Astrocyte (in vitro differentiated cells and primary cell): Measurements from ENCODE around the gene LRRC53. TPM values are rescaled to one million over a fixed set of nuclear protein-coding genes. Genes with fewer than 3 reads are reported as not detected.

ENCODE experiments used
- DNase-seq: peaks from one replicate; pipeline ENCODE4 v3.0.0-alpha.2; 2010; ENCODE audit warnings: low read depth
- FAIRE-seq: peaks from 2 replicates; lab custom pipeline; 2011; peaks lifted over from hg19 to GRCh38; lab: Jason Lieb, UNC
- H2AFZ ChIP-seq: 2 replicates; pipeline ENCODE4 v1.6.0; 2012; ENCODE audit warnings: low read depth, low read length, inconsistent platforms
- H3K27ac ChIP-seq: 2 replicates; pipeline ENCODE4 v1.5.1; 2011; ENCODE audit warnings: low read depth, low read length, inconsistent platforms
- H3K27me3 ChIP-seq: 2 replicates; pipeline ENCODE4 v1.6.0; 2011; ENCODE audit warnings: low read length, inconsistent platforms; ENCODE audit not compliant: insufficient read depth
- H3K36me3 ChIP-seq: 2 replicates; pipeline ENCODE4 v1.5.1; 2011; ENCODE audit warnings: low read length, inconsistent platforms; ENCODE audit not compliant: insufficient read depth
- H3K4me1 ChIP-seq: 2 replicates; pipeline ENCODE4 v1.5.1; 2011; ENCODE audit warnings: low read length, inconsistent platforms; ENCODE audit not compliant: insufficient read depth
- H3K4me2 ChIP-seq: 2 replicates; pipeline ENCODE4 v1.6.0; 2012; ENCODE audit warnings: low read length, inconsistent platforms
- H3K4me3 ChIP-seq: 2 replicates; pipeline ENCODE4 v1.5.1; 2011; ENCODE audit warnings: low read depth, mild to moderate bottlenecking, low read length, inconsistent platforms; ENCODE audit not compliant: insufficient read depth
- H3K79me2 ChIP-seq: 2 replicates; pipeline ENCODE4 v1.6.0; 2012; ENCODE audit warnings: mild to moderate bottlenecking, low read length, inconsistent platforms; ENCODE audit not compliant: insufficient read depth
- H3K9ac ChIP-seq: 2 replicates; pipeline ENCODE4 v1.6.0; 2012; ENCODE audit warnings: mild to moderate bottlenecking, low read length, inconsistent platforms
- H3K9me3 ChIP-seq: 2 replicates; pipeline ENCODE4 v1.5.1; 2012; ENCODE audit warnings: low read depth, mild to moderate bottlenecking, low read length, inconsistent platforms; ENCODE audit not compliant: insufficient read depth
- H4K20me1 ChIP-seq: 2 replicates; pipeline ENCODE4 v1.6.0; 2012; ENCODE audit warnings: low read length, inconsistent platforms; ENCODE audit not compliant: insufficient read depth
- H3K27ac Mint-ChIP-seq: one replicate; pipeline ENCODE4 v1.8.0; 2021; ENCODE audit warnings: mild to moderate bottlenecking, mixed read lengths; ENCODE audit not compliant: unreplicated experiment
- H3K27me3 Mint-ChIP-seq: one replicate; pipeline ENCODE4 v1.8.0; 2021; ENCODE audit warnings: low read depth, mixed read lengths; ENCODE audit not compliant: unreplicated experiment
- H3K36me3 Mint-ChIP-seq: one replicate; pipeline ENCODE4 v1.8.0; 2021; ENCODE audit warnings: low read depth, mixed read lengths; ENCODE audit not compliant: unreplicated experiment
- H3K4me1 Mint-ChIP-seq: one replicate; pipeline ENCODE4 v1.8.0; 2021; ENCODE audit warnings: low read depth, mixed read lengths; ENCODE audit not compliant: unreplicated experiment
- H3K4me3 Mint-ChIP-seq: one replicate; pipeline ENCODE4 v1.8.0; 2021; ENCODE audit warnings: mild to moderate bottlenecking, moderate library complexity, mixed read lengths; ENCODE audit not compliant: unreplicated experiment
- H3K9me3 Mint-ChIP-seq: one replicate; pipeline ENCODE4 v1.8.0; 2021; ENCODE audit warnings: mild to moderate bottlenecking, mixed read lengths; ENCODE audit not compliant: unreplicated experiment
- EZH2 ChIP-seq: IDR thresholded peaks from 2 replicates; pipeline ENCODE4 v1.6.1; 2012; ENCODE audit warnings: mild to moderate bottlenecking, low read length, inconsistent platforms; ENCODE audit not compliant: insufficient read depth
- total RNA-seq: library from RNA; stranded (reverse); gene quantifications from 2 replicates; pipeline ENCODE4 v1.2.1, GENCODE V29; 2021
- TF ChIP-seq, protein P1 (sequence below): IDR thresholded peaks from 2 replicates; pipeline ENCODE4 v1.5.1; 2011; ENCODE audit warnings: low read depth, mild to moderate bottlenecking, inconsistent platforms, low read length, moderate library complexity; ENCODE audit not compliant: insufficient read depth

LRRC53 gene
- total RNA-seq, 1 donor from 2014 or later = not detected

DNA sequence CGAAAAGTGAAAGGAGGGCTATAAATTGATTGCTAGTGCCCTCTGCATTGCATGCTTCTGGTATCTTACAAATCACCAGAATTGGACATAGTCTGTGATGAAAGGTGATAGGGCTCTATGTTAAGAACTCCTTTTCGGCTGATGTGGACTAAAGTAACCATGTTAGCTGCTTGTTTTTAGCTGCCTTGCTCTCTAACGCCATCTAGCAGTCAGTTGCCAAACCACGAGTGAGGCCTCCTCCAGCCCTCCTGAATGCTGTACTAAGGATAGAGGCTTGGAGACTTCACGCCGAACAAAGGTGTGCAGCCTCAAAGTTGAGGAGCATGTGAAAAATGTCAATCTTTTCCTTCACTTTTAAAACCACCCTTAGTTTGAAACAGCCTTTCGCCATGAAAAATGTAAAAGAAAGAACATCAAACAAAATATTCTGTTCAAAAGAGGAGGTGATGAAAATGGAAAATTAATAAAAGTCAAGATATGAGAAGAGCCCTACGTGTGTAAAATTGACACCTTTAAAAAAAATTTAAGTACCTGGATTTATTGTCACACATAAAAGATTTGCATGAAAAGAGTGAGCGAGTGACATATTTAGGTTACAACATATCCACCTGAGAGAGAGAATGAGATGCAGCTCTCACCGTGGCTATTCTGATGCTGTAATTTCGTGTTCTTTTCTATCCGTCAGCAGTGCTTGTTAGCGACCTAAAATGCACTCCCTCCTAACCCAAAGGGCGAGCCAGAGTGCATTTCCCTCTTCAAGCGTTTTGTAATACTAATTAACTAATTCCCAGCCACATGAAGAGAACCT is 8.1 kb downstream of the LRRC53 start:
- no peaks in the 10 kb centered on the region for H3K79me2 ChIP-seq
- H3K4me2 ChIP-seq = peak overlapping the region; percentile 7
- no peaks in the 10 kb centered on the region for H3K27me3 Mint-ChIP-seq
- no peak overlapping the region for H3K4me3 ChIP-seq
- peak; percentile 62 for FAIRE-seq
- peaks cover 4% of the 10 kb centered on the region for H3K27me3 ChIP-seq
- no peaks in the 10 kb centered on the region for H3K9me3 Mint-ChIP-seq
- H3K27ac Mint-ChIP-seq = no peak overlapping the region
- H3K27ac ChIP-seq = no peak overlapping the region
- no peaks in the 10 kb centered on the region for H3K4me1 ChIP-seq
- no peaks in the 10 kb centered on the region for H3K4me1 Mint-ChIP-seq
- no peak for DNase-seq
- H3K4me3 Mint-ChIP-seq = no peak overlapping the region
- no peaks in the 10 kb centered on the region for H4K20me1 ChIP-seq
- H3K36me3 Mint-ChIP-seq = no peaks in the 10 kb centered on the region
- no peak for TF ChIP-seq EZH2
- TF ChIP-seq, protein P1, sequence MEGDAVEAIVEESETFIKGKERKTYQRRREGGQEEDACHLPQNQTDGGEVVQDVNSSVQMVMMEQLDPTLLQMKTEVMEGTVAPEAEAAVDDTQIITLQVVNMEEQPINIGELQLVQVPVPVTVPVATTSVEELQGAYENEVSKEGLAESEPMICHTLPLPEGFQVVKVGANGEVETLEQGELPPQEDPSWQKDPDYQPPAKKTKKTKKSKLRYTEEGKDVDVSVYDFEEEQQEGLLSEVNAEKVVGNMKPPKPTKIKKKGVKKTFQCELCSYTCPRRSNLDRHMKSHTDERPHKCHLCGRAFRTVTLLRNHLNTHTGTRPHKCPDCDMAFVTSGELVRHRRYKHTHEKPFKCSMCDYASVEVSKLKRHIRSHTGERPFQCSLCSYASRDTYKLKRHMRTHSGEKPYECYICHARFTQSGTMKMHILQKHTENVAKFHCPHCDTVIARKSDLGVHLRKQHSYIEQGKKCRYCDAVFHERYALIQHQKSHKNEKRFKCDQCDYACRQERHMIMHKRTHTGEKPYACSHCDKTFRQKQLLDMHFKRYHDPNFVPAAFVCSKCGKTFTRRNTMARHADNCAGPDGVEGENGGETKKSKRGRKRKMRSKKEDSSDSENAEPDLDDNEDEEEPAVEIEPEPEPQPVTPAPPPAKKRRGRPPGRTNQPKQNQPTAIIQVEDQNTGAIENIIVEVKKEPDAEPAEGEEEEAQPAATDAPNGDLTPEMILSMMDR = peak; percentile 88
- no peaks in the 10 kb centered on the region for H3K36me3 ChIP-seq
- H3K9ac ChIP-seq = no peak overlapping the region
- H2AFZ ChIP-seq = no peak overlapping the region
- H3K9me3 ChIP-seq = no peaks in the 10 kb centered on the region

DNA sequence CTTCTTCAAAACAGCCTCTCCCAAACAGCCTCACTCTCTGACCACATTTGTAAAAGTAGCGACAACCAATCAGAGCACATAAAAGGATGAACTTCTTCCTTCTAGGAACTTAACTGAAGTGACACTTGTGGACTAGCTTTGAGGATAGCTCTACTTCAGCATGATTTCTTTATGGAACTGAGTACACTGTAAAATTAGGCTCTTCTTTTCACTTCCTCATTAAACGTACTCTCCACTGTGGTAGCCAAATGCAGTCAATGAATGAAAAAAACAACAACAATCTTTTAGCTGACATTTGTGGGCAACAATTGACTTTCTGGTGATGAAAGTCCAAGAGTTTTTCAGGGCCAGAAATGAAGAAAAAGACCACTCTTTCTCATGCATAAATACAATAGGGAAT is 9.6 kb downstream of the LRRC53 start:
- Mint-ChIP-seq H3K4me1 (no peaks in the 10 kb centered on the region), H3K27me3 (no peaks in the 10 kb centered on the region), H3K9me3 (no peaks in the 10 kb centered on the region), H3K4me3 (no peak overlapping the region), H3K36me3 (no peaks in the 10 kb centered on the region), H3K27ac (no peak overlapping the region)
- H3K4me1 ChIP-seq = no peaks in the 10 kb centered on the region
- TF ChIP-seq EZH2 = no peak
- TF ChIP-seq, protein P1 = no peak
- DNase-seq (no peak), FAIRE-seq (no peak)
- no peak overlapping the region for H3K4me2 ChIP-seq
- H3K9ac ChIP-seq = no peak overlapping the region
- no peaks in the 10 kb centered on the region for H4K20me1 ChIP-seq
- no peaks in the 10 kb centered on the region for H3K79me2 ChIP-seq
- no peak overlapping the region for H3K4me3 ChIP-seq
- no peaks in the 10 kb centered on the region for H3K36me3 ChIP-seq
- peaks cover 4% of the 10 kb centered on the region for H3K27me3 ChIP-seq
- H3K9me3 ChIP-seq = no peaks in the 10 kb centered on the region
- H3K27ac ChIP-seq = no peak overlapping the region
- no peak overlapping the region for H2AFZ ChIP-seq

DNA sequence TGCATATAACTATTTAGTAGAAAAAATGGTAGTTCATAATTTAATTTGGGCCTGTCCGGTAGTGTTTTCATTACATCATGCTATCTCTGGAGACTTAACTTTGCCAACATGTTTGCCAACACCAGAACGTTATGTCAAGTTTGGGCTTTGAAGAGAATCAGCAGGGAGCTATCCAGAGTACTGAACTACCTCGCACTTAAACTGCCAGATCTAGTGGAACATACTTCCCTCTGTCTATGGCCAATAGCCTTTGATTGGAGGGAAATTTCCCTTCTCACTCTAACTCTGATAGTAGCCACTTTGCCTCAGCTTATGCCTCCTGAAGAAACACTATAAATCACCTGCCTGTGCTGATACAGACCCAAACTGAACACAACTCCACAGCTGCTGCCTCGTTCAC is 10.0 kb downstream of the LRRC53 start:
- H3K36me3 ChIP-seq = no peaks in the 10 kb centered on the region
- no peaks in the 10 kb centered on the region for H3K27me3 Mint-ChIP-seq
- H4K20me1 ChIP-seq = no peaks in the 10 kb centered on the region
- H3K4me3 Mint-ChIP-seq = no peak overlapping the region
- H3K27me3 ChIP-seq = peaks cover 4% of the 10 kb centered on the region
- H3K4me1 Mint-ChIP-seq = no peaks in the 10 kb centered on the region
- no peaks in the 10 kb centered on the region for H3K79me2 ChIP-seq
- H3K4me2 ChIP-seq = no peak overlapping the region
- H2AFZ ChIP-seq = no peak overlapping the region
- no peak overlapping the region for H3K27ac ChIP-seq
- no peak overlapping the region for H3K4me3 ChIP-seq
- no peak for TF ChIP-seq EZH2
- H3K9ac ChIP-seq = no peak overlapping the region
- H3K36me3 Mint-ChIP-seq = no peaks in the 10 kb centered on the region
- FAIRE-seq = no peak
- DNase-seq = peak; percentile 48
- H3K4me1 ChIP-seq = no peaks in the 10 kb centered on the region
- H3K9me3 ChIP-seq = no peaks in the 10 kb centered on the region
- H3K27ac Mint-ChIP-seq = no peak overlapping the region
- H3K9me3 Mint-ChIP-seq = no peaks in the 10 kb centered on the region
